WTC11 (cell line): Measurements from ENCODE around the gene EXOC4.

Experiments
- AFF4 ChIP-seq: sonication (generic); formaldehyde crosslinking; IDR thresholded peaks from 2 replicates; pipeline ENCODE4 v1.8.1; 2023; ENCODE audit warnings: mild to moderate bottlenecking, missing genetic modification reagents, borderline replicate concordance
- ATF3 ChIP-seq: sonication (generic); formaldehyde crosslinking; conservative IDR thresholded peaks from 2 replicates; pipeline ENCODE4 v1.8.1; 2022; ENCODE audit warnings: mild to moderate bottlenecking, missing genetic modification reagents
- CTCF ChIP-seq: fragments of 200-600 bp; IDR thresholded peaks from 2 replicates; pipeline ENCODE4 v1.8.0; 2022; ENCODE audit warnings: antibody characterized with exemption
- MAX ChIP-seq: sonication (generic); formaldehyde crosslinking; IDR thresholded peaks from 2 replicates; pipeline ENCODE4 v1.8.0; 2022; ENCODE audit warnings: mild to moderate bottlenecking, missing genetic modification reagents
- NFE2L1 ChIP-seq: sonication (generic); formaldehyde crosslinking; IDR thresholded peaks from 2 replicates; pipeline ENCODE4 v1.8.1; 2023; ENCODE audit warnings: missing genetic modification reagents
- USF2 ChIP-seq: sonication (generic); formaldehyde crosslinking; IDR thresholded peaks from 2 replicates; pipeline ENCODE4 v1.8.1; 2023; ENCODE audit warnings: mild to moderate bottlenecking, missing genetic modification reagents, moderate library complexity
- ZNF423 ChIP-seq: fragments of 250-450 bp; sonication (Bioruptor Pico); IDR thresholded peaks from 2 replicates; pipeline ENCODE4 v2.1.2; 2022; ENCODE audit warnings: mild to moderate bottlenecking, moderate library complexity

- TF ChIP-seq MAX (no peak), ZNF423 (CRISPR knock-in tag) (no peak), AFF4 (CRISPR knock-in tag) (no peak), CTCF (no peak), NFE2L1 (CRISPR knock-in tag) (no peak), USF2 (no peak), ATF3 (CRISPR knock-in tag) (no peak)
These were observed 740.7 kb downstream of the EXOC4 start for GRCh38 chr7:133993547-133993946.
